Caco-2 (cell line): ENCODE data around the gene MLH3. TPM values are rescaled to one million over a fixed set of nuclear protein-coding genes. Genes with fewer than 3 reads are reported as not detected.

Source experiments
- BruUV-seq: library from RNA; stranded (reverse); fragments of 400-500 nt; replicated peaks from 2 replicates; lab custom pipeline; 2021; lab: Mats Ljungman, UMichigan
- CTCF ChIA-PET: fragments of 300-600 bp; sonication (Branson Sonifier 250); formaldehyde crosslinking; loops from one replicate; lab custom pipeline; 2022; ENCODE audit warnings: antibody characterized with exemption; lab: Charles Lee
- POLR2A ChIA-PET: fragments of 300-600 bp; sonication (Branson Sonifier 250); formaldehyde crosslinking; loops from one replicate; lab custom pipeline; 2022; ENCODE audit warnings: antibody characterized with exemption; lab: Charles Lee
- DNase-seq, 2 experiments: peaks; one replicate each; pipeline versions ENCODE4 v3.0.0 to v3.0.0-alpha.2; 2020 to 2022
- H3K27me3 ChIP-seq: replicated peaks from 2 replicates; pipeline ENCODE4 v1.6.0; 2011; ENCODE audit warnings: low read length; ENCODE audit not compliant: control insufficient read depth, insufficient read depth
- H3K36me3 ChIP-seq: 2 replicates; pipeline ENCODE4 v1.5.1; 2011; ENCODE audit warnings: low read length; ENCODE audit not compliant: control insufficient read depth, insufficient read depth
- H3K4me1 ChIP-seq: fragments of 250-450 bp; sonication (Bioruptor Pico); 2 replicates; pipeline ENCODE4 v1.5.1; 2020; ENCODE audit warnings: mild to moderate bottlenecking
- H3K4me3 ChIP-seq: 2 replicates; pipeline ENCODE4 v1.5.1; 2011; ENCODE audit warnings: low read depth, mild to moderate bottlenecking, control low read depth, low read length
- H3K9me3 ChIP-seq: fragments of 250-450 bp; sonication (Bioruptor Pico); 2 replicates; pipeline ENCODE4 v1.5.1; 2020; ENCODE audit warnings: mild to moderate bottlenecking, moderate library complexity
- H3K27ac Mint-ChIP-seq: one replicate; pipeline ENCODE4 v1.8.0; 2022; ENCODE audit warnings: mixed read lengths; ENCODE audit not compliant: unreplicated experiment
- H3K27me3 Mint-ChIP-seq: one replicate; pipeline ENCODE4 v1.8.0; 2022; ENCODE audit warnings: mixed read lengths; ENCODE audit not compliant: insufficient read depth, unreplicated experiment
- H3K36me3 Mint-ChIP-seq: one replicate; pipeline ENCODE4 v1.8.0; 2022; ENCODE audit warnings: mild to moderate bottlenecking, mixed read lengths; ENCODE audit not compliant: insufficient read depth, unreplicated experiment
- H3K4me1 Mint-ChIP-seq: one replicate; pipeline ENCODE4 v1.8.0; 2022; ENCODE audit warnings: low read depth, mixed read lengths; ENCODE audit not compliant: unreplicated experiment
- H3K4me3 Mint-ChIP-seq: one replicate; pipeline ENCODE4 v1.8.0; 2022; ENCODE audit warnings: mild to moderate bottlenecking, moderate library complexity, mixed read lengths; ENCODE audit not compliant: unreplicated experiment
- H3K9me3 Mint-ChIP-seq: one replicate; pipeline ENCODE4 v1.8.0; 2022; ENCODE audit warnings: mixed read lengths; ENCODE audit not compliant: unreplicated experiment
- CTCF ChIP-seq, 2 experiments: fragments of 200-600 bp in 1 of 2; IDR thresholded peaks; 1 replicate in 1 of 2; 2 replicates in 1 of 2; pipeline versions ENCODE4 v1.5.1 to v1.8.0; 2011 to 2022; ENCODE audit warnings: antibody characterized with exemption in 1 of 2, control low read depth in 1 of 2, inconsistent platforms in 1 of 2, low read depth in 1 of 2, low read length in 1 of 2, mild to moderate bottlenecking in 1 of 2, moderate library complexity in 1 of 2; ENCODE audit not compliant: insufficient read depth in 1 of 2, severe bottlenecking in 1 of 2, unreplicated experiment in 1 of 2
- intact Hi-C: fragments of 100-400 bp; cut with micrococcal nuclease; formaldehyde crosslinking; loops from one replicate; pipeline ENCODE4 v1.10.0; 2022; ENCODE audit not compliant: unreplicated experiment
- total RNA-seq: library from RNA; stranded (reverse); gene quantifications from 2 replicates; pipeline ENCODE4 v1.2.3, GENCODE V29; 2022

MLH3 gene
- total RNA-seq, 1 experiment from 2014 or later = 24.5 TPM

DNA sequence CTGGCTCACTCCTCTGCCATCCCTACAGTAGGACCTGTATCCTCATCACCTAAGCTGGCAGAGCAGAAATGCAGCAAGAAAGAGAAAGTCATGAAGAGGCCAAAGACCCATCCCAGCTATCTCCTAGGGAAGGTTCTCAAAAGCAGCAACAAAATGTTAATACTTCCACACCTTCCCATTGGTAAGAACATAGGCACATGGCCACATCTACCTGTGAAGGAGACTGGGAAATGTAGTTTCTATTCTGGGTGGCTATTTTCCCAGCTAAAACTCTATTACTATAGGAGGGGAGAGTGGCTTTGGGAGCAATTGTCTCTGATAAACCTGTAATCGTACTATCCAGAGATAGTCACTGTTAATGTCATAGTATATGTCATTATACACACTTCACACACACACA, 62.3 kb downstream of the MLH3 start:
- ChIA-PET POLR2A (no interaction called here), CTCF (interaction anchor here (0.6 to 0.9 kb wide), 2 partner anchors 43 to 110 kb away, joined by 4 read pairs; no protein-coding TSS in a partner anchor)
- no TSS peak for BruUV-seq
- no peak for TF ChIP-seq CTCF (IDR thresholded peaks at IDR 0.05; ENCODE audit: insufficient read depth in 1 of 2, low read depth in 1 of 2, low read length in 1 of 2, severe bottlenecking in 1 of 2, unreplicated experiment in 1 of 2)
- H3K27me3 ChIP-seq = no peaks in the 10 kb centered on the region
- H3K4me1 ChIP-seq = peaks cover 3% of the 10 kb centered on the region; the same call in 1 of the 2 replicates
- intact Hi-C loops = no loop called here
- H3K4me3 ChIP-seq = no peak overlapping the region
- H3K9me3 ChIP-seq = peaks cover 3% of the 10 kb centered on the region; the same call in 1 of the 2 replicates
- H3K27ac Mint-ChIP-seq = no peak overlapping the region
- no peak for DNase-seq
- no peaks in the 10 kb centered on the region for H3K36me3 Mint-ChIP-seq
- H3K27me3 Mint-ChIP-seq = no peaks in the 10 kb centered on the region
- H3K36me3 ChIP-seq = no peaks in the 10 kb centered on the region
- no peak overlapping the region for H3K4me3 Mint-ChIP-seq
- H3K4me1 Mint-ChIP-seq = no peaks in the 10 kb centered on the region
- no peaks in the 10 kb centered on the region for H3K9me3 Mint-ChIP-seq

- no peaks in the 10 kb centered on the region for H3K27me3 Mint-ChIP-seq
- Histone ChIP-seq H3K4me3 (no peak overlapping the region), H3K27me3 (no peaks in the 10 kb centered on the region), H3K4me1 (peaks cover 3% of the 10 kb centered on the region; the same call in 1 of the 2 replicates), H3K36me3 (no peaks in the 10 kb centered on the region), H3K9me3 (peaks cover 3% of the 10 kb centered on the region; the same call in 1 of the 2 replicates)
- no TSS peak for BruUV-seq
- ChIA-PET CTCF (interaction anchor here (0.9 kb wide), 1 partner anchor 42 kb away, joined by 4 read pairs; no protein-coding TSS in a partner anchor), POLR2A (no interaction called here)
- no peaks in the 10 kb centered on the region for H3K9me3 Mint-ChIP-seq
- no peak for TF ChIP-seq CTCF (IDR thresholded peaks at IDR 0.05; ENCODE audit: insufficient read depth in 1 of 2, low read depth in 1 of 2, low read length in 1 of 2, severe bottlenecking in 1 of 2, unreplicated experiment in 1 of 2)
- no peak overlapping the region for H3K27ac Mint-ChIP-seq
- H3K4me3 Mint-ChIP-seq = no peak overlapping the region
- H3K36me3 Mint-ChIP-seq = no peaks in the 10 kb centered on the region
- H3K4me1 Mint-ChIP-seq = no peaks in the 10 kb centered on the region
- DNase-seq = no peak
- intact Hi-C loops = no loop called here
Measured at GRCh38 chr14:74988131-74988530, 63.1 kb downstream of the MLH3 start.

GRCh38 chr14:74985806-74986205, 65.5 kb downstream of the MLH3 start:
- Histone ChIP-seq H3K27me3 (no peaks in the 10 kb centered on the region), H3K4me3 (no peak overlapping the region), H3K4me1 (peaks cover 3% of the 10 kb centered on the region; the same call in 1 of the 2 replicates), H3K36me3 (no peaks in the 10 kb centered on the region), H3K9me3 (no peaks in the 10 kb centered on the region)
- Mint-ChIP-seq H3K27ac (no peak overlapping the region), H3K9me3 (no peaks in the 10 kb centered on the region), H3K36me3 (no peaks in the 10 kb centered on the region), H3K4me3 (no peak overlapping the region), H3K4me1 (no peaks in the 10 kb centered on the region), H3K27me3 (no peaks in the 10 kb centered on the region)
- no peak for DNase-seq
- intact Hi-C loops = no loop called here
- TF ChIP-seq CTCF (IDR thresholded peaks at IDR 0.05; ENCODE audit: insufficient read depth in 1 of 2, low read depth in 1 of 2, low read length in 1 of 2, severe bottlenecking in 1 of 2, unreplicated experiment in 1 of 2) = no peak
- ChIA-PET POLR2A (interaction anchor here (0.6 kb wide), 1 partner anchor 374 kb away, joined by 8 read pairs; the partner anchor contains the start of gene LTBP2), CTCF (interaction anchor here (0.6 kb wide), 1 partner anchor 46 kb away, joined by 3 read pairs; no protein-coding TSS in a partner anchor)
- BruUV-seq = no TSS peak
